PC-3 (cell line): ENCODE results near the gene TMEM174. TPM values are rescaled to one million over a fixed set of nuclear protein-coding genes. Genes with fewer than 3 reads are reported as not detected.

Experiments used
- ATAC-seq: fragments of 200-7000 bp; cut with Tn5 transposase; 2 replicates; pipeline ENCODE4 v1.9.1; 2020; ENCODE audit warnings: mild to moderate bottlenecking, moderate library complexity
- BruUV-seq: library from RNA; stranded (reverse); fragments of 400-500 nt; replicated peaks from 2 replicates; lab custom pipeline; 2021; lab: Mats Ljungman, UMichigan
- CTCF ChIA-PET: fragments of 300-600 bp; sonication (Branson Sonifier 250); formaldehyde crosslinking; loops from one replicate; lab custom pipeline; 2022; ENCODE audit warnings: antibody characterized with exemption; lab: Charles Lee
- POLR2A ChIA-PET: fragments of 300-600 bp; sonication (Branson Sonifier 250); formaldehyde crosslinking; loops from one replicate; lab custom pipeline; 2022; ENCODE audit warnings: antibody characterized with exemption; ENCODE audit not compliant: unreplicated experiment; lab: Charles Lee
- DNase-seq: peaks from one replicate; pipeline ENCODE4 v3.0.0-alpha.2; 2015
- H2AFZ ChIP-seq: fragments of 300-600 bp; sonication (generic); 2 replicates; pipeline ENCODE4 v1.6.0; 2016; ENCODE audit warnings: antibody characterized with exemption, low read length
- H3F3A ChIP-seq: fragments of 300-600 bp; sonication (generic); one replicate; pipeline ENCODE4 v1.6.0; 2017; ENCODE audit warnings: antibody characterized with exemption, low read length, control low read depth, mild to moderate bottlenecking; ENCODE audit not compliant: unreplicated experiment
- H3K27ac ChIP-seq: fragments of 300-600 bp; sonication (generic); 2 replicates; pipeline ENCODE4 v1.5.1; 2016; ENCODE audit warnings: mild to moderate bottlenecking, low read length
- H3K27me3 ChIP-seq: fragments of 300-600 bp; sonication (generic); 2 replicates; pipeline ENCODE4 v1.6.1; 2016; ENCODE audit warnings: low read length, mixed read lengths
- H3K36me3 ChIP-seq: fragments of 300-600 bp; sonication (generic); 2 replicates; pipeline ENCODE4 v1.6.1; 2016; ENCODE audit warnings: low read depth, mixed run types, low read length, mixed read lengths
- H3K4me1 ChIP-seq: fragments of 300-600 bp; sonication (generic); 2 replicates; pipeline ENCODE4 v1.5.1; 2016; ENCODE audit warnings: low read length; ENCODE audit not compliant: insufficient read depth
- H3K4me2 ChIP-seq: fragments of 300-600 bp; sonication (generic); 2 replicates; pipeline ENCODE4 v1.6.0; 2016; ENCODE audit warnings: low read length
- H3K4me3 ChIP-seq: fragments of 300-600 bp; sonication (generic); 2 replicates; pipeline ENCODE4 v1.5.1; 2016; ENCODE audit warnings: mild to moderate bottlenecking, low read length, mixed read lengths
- H3K79me2 ChIP-seq: fragments of 300-600 bp; sonication (generic); 2 replicates; pipeline ENCODE4 v1.6.1; 2017; ENCODE audit warnings: low read length, mixed read lengths
- H3K9ac ChIP-seq: fragments of 300-600 bp; sonication (generic); 2 replicates; pipeline ENCODE4 v1.6.0; 2016; ENCODE audit warnings: mild to moderate bottlenecking, low read length
- H3K9me2 ChIP-seq: fragments of 300-600 bp; sonication (generic); replicated peaks from 2 replicates; pipeline ENCODE4 v1.6.1; 2016; ENCODE audit warnings: mixed run types, low read length, mixed read lengths
- H3K9me3 ChIP-seq: fragments of 300-600 bp; sonication (generic); 2 replicates; pipeline ENCODE4 v1.6.1; 2016; ENCODE audit warnings: low read length, mixed read lengths
- H4K20me1 ChIP-seq: fragments of 300-600 bp; sonication (generic); 2 replicates; pipeline ENCODE4 v1.6.1; 2016; ENCODE audit warnings: low read length, mixed read lengths
- EZH2 ChIP-seq: fragments of 300-600 bp; sonication (generic); IDR thresholded peaks from one replicate; pipeline ENCODE4 v1.6.1; 2017; ENCODE audit warnings: antibody characterized with exemption, mild to moderate bottlenecking, low read length; ENCODE audit not compliant: unreplicated experiment
- EZH2phosphoT487 ChIP-seq: fragments of 300-600 bp; sonication (generic); IDR thresholded peaks from 2 replicates; pipeline ENCODE4 v1.6.1; 2018; ENCODE audit warnings: mild to moderate bottlenecking, antibody characterized with exemption, low read length, borderline replicate concordance
- intact Hi-C: fragments of 100-400 bp; cut with micrococcal nuclease; formaldehyde crosslinking; loops from 2 replicates; pipeline ENCODE4 v1.9.0; 2023
- total RNA-seq: library from RNA; depleted of rRNA; stranded (reverse); fragments of >200 nt; gene quantifications from 2 replicates; pipeline ENCODE4 v1.2.3, GENCODE V29; 2014
- TF ChIP-seq, protein P1 (sequence below): fragments of 300-600 bp; sonication (generic); conservative IDR thresholded peaks from 2 replicates; pipeline ENCODE4 v1.5.1; 2017; ENCODE audit warnings: antibody characterized with exemption, low read depth, mild to moderate bottlenecking, low read length

The TMEM174 gene
- total RNA-seq, 1 experiment from 2014 or later, result not detected

DNA sequence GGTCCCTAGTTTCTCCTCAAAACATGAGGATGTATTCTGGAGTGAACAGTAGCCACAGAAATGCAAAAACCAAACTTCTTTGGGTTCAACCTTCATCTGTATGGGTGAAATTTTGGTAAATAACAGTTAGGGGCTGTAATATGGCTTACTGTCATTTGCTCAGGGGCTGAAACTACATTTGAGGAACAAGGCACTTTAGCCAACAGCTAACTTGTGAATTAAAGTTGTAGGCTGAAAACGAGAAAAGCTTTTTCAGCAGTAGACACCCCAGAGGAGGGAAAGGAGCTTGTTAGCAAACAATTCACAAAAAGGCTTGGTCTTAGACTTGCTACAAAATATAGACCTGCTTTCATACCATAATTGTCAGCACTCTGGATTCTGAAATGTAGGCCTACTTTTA is 46.0 kb upstream of the TMEM174 start:
- Histone ChIP-seq H3K9ac (no peak overlapping the region), H3K4me2 (no peak overlapping the region), H3K27me3 (no peaks in the 10 kb centered on the region), H3K36me3 (no peaks in the 10 kb centered on the region), H2AFZ (no peak overlapping the region), H3K79me2 (no peaks in the 10 kb centered on the region), H3K27ac (no peak overlapping the region), H3K9me2 (no peaks in the 10 kb centered on the region), H4K20me1 (no peaks in the 10 kb centered on the region), H3K4me1 (peaks cover 14% of the 10 kb centered on the region), H3K4me3 (no peak overlapping the region), H3F3A (no peaks in the 10 kb centered on the region), H3K9me3 (no peaks in the 10 kb centered on the region)
- BruUV-seq, result no TSS peak
- ChIA-PET POLR2A (no interaction called here), CTCF (no interaction called here)
- ATAC-seq (no peak), DNase-seq (no peak)
- intact Hi-C loops, result no loop called here
- TF ChIP-seq, protein P1, sequence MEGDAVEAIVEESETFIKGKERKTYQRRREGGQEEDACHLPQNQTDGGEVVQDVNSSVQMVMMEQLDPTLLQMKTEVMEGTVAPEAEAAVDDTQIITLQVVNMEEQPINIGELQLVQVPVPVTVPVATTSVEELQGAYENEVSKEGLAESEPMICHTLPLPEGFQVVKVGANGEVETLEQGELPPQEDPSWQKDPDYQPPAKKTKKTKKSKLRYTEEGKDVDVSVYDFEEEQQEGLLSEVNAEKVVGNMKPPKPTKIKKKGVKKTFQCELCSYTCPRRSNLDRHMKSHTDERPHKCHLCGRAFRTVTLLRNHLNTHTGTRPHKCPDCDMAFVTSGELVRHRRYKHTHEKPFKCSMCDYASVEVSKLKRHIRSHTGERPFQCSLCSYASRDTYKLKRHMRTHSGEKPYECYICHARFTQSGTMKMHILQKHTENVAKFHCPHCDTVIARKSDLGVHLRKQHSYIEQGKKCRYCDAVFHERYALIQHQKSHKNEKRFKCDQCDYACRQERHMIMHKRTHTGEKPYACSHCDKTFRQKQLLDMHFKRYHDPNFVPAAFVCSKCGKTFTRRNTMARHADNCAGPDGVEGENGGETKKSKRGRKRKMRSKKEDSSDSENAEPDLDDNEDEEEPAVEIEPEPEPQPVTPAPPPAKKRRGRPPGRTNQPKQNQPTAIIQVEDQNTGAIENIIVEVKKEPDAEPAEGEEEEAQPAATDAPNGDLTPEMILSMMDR, result no peak
- TF ChIP-seq EZH2, result no peak
- no peak for TF ChIP-seq EZH2phosphoT487

DNA sequence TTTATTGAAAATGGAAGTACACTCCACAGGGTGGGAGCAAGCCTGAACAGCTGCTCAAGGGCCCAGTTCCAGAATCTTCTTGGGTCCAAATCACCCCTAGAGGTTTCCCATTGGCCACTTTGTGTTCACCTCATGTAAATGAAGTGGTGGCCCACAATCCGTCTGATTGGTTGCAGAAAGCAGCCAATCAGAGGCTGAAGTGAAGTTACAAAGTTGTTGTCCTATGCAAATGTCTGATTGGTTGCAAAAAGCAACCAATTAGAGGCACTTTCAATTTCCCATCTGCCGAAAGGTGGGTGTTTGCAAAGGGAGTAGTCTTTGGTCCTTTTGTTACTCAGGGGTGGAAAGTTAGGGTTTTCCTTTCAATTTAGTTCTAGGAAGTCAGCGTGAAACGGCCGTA is 43.9 kb upstream of the TMEM174 start:
- no peak for ATAC-seq
- H3K4me1 ChIP-seq, result no peaks in the 10 kb centered on the region
- no peak overlapping the region for H3K9ac ChIP-seq
- no peak overlapping the region for H3K4me2 ChIP-seq
- no peak overlapping the region for H3K27ac ChIP-seq
- no peaks in the 10 kb centered on the region for H4K20me1 ChIP-seq
- intact Hi-C loops, result no loop called here
- H3K9me3 ChIP-seq, result no peaks in the 10 kb centered on the region
- no peak for DNase-seq
- H3K9me2 ChIP-seq, result no peaks in the 10 kb centered on the region
- H3F3A ChIP-seq, result no peaks in the 10 kb centered on the region
- no peaks in the 10 kb centered on the region for H3K27me3 ChIP-seq
- no peak overlapping the region for H2AFZ ChIP-seq
- ChIA-PET CTCF (no interaction called here), POLR2A (no interaction called here)
- no peak overlapping the region for H3K4me3 ChIP-seq
- H3K36me3 ChIP-seq, result no peaks in the 10 kb centered on the region
- no peak for TF ChIP-seq EZH2phosphoT487
- TF ChIP-seq, protein P1, result no peak
- no peak for TF ChIP-seq EZH2
- H3K79me2 ChIP-seq, result no peaks in the 10 kb centered on the region
- no TSS peak for BruUV-seq

DNA sequence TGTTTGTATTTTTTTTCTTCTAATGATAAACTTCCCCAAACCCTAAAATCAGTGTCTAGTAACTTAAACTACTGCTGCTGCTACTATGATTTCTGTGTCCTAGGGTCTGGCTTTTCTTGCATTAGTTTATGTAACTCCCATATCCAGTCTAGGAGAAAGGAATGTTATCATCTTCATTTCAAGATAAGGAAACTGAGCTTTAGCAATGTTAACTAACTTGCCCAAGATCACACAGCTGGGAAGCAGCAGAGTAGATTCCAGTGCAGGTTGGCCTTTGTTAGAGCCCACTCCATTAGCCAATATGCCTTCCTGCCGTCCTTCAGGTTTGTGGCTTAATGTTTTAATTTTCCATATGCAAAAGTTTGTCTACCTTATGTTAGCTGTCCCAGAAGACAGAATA is 42.2 kb upstream of the TMEM174 start:
- intact Hi-C loops, result no loop called here
- ATAC-seq, result no peak
- BruUV-seq, result no TSS peak

More for the DNA sequence above, 42.2 kb upstream of the TMEM174 start:
- ChIA-PET CTCF (no interaction called here), POLR2A (no interaction called here)
- Histone ChIP-seq H3K79me2 (no peaks in the 10 kb centered on the region), H4K20me1 (no peaks in the 10 kb centered on the region), H3K4me1 (no peaks in the 10 kb centered on the region), H3K9me3 (no peaks in the 10 kb centered on the region), H3K27me3 (no peaks in the 10 kb centered on the region), H3K4me2 (no peak overlapping the region), H3K27ac (no peak overlapping the region), H3K36me3 (no peaks in the 10 kb centered on the region), H2AFZ (no peak overlapping the region), H3F3A (no peaks in the 10 kb centered on the region), H3K9me2 (no peaks in the 10 kb centered on the region), H3K4me3 (no peak overlapping the region), H3K9ac (no peak overlapping the region)
- TF ChIP-seq, protein P1, result no peak
- TF ChIP-seq EZH2phosphoT487 (no peak), EZH2 (no peak)
- no peak for DNase-seq
